Activated CD8-positive, alpha-beta memory T cell treated with anti-CD3 and anti-CD28 coated beads, Interleukin-2, amount 50 U/mL, for 48 hours (primary cell): ENCODE results near the gene GPR162.

Source experiments
- DNase-seq: peaks from one replicate; pipeline ENCODE4 v3.0.0-alpha.2; 2020

The GPR162 gene

DNA sequence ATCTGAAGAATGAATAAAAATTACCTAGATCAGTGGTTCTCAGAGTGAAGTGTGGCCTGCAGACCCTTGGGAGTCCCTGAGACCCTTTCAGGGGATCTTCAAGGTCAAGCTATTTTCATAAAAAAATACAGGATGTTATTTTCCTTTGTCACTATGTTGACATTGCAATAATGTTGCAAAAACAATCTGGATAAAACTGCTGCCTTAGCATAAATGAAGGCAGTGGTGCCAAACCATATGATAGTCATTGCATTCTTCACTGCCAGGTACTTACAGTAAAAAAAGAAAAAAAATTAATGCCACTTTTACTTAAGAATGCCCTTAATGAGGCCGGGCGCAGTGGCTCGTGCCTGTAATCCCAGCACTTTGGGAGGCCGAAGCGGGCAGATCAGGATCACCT lies 34.3 kb upstream of the GPR162 start:
- DNase-seq = no peak

DNA sequence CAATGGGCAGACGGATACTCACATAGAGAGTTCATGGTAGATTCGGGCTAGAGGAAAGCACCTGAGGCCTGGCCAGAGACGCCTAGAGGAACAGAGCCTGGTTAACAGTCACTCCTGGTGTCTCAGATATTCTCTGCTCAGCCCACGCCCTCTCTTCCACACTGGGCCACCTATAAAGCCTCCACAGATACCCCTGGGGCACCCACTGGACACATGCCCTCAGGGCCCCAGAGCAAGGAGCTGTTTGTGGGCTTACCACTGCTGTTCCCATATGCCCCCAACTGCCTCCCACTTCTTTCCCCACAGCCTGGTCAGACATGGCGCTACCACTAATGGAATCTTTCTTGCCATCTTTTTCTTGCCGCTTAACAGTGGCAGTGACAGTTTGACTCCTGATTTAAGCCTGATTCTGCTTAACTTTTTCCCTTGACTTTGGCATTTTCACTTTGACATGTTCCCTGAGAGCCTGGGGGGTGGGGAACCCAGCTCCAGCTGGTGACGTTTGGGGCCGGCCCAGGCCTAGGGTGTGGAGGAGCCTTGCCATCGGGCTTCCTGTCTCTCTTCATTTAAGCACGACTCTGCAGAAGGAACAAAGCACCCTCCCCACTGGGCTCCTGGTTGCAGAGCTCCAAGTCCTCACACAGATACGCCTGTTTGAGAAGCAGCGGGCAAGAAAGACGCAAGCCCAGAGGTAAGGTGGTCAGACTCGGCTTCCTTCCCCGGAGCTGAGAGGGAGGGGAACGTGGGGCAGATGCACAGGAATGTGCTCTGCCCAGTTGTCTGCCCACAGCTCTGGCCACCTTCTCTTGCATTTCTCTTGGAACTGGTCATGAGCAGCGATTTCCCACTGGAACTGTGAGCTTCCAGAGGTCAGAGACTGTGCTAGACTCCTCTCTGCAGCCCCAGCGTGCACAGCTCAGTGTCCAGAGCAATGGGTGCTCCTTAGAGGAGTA lies 32.4 kb upstream of the GPR162 start, which contains the start of gene CD4:
TSS of gene CD4 (plus strand) at position 557 of the 953 bp plus-strand sequence. CDS start 10,611 bp downstream, outside the sequence.
- DNase-seq = no peak

DNA sequence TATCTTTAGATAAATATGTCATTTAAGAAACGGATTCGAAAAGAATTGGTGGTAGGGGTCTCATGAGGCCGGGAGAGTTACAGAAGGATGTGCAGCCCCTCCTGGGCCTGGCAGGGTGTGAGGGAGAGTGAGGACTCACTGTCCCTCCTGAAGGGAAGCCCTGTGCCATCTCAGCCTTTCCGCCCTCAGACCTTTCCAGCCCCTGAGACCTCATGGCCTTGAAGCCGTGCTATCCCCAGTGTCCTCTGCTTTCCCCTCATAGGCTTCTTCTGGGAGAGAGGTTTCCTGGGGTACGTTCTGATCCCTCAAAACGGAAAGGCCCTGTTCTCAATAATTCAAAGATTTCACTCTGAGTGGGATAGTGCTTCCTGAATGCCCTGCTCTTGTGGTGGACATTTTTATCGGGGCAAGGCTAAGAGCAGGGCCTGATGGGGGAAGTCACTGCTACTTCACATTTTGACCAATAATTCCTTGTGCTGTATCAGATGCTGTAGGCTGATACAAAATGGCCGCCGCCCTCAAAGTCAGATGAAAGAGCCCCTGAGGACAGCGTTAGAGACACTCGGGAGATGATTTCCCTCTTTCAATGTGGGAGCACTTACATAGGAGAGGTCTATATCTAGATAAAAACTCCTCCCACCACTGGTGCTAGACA lies 31.0 kb upstream of the GPR162 start:
- DNase-seq = no peak

DNA sequence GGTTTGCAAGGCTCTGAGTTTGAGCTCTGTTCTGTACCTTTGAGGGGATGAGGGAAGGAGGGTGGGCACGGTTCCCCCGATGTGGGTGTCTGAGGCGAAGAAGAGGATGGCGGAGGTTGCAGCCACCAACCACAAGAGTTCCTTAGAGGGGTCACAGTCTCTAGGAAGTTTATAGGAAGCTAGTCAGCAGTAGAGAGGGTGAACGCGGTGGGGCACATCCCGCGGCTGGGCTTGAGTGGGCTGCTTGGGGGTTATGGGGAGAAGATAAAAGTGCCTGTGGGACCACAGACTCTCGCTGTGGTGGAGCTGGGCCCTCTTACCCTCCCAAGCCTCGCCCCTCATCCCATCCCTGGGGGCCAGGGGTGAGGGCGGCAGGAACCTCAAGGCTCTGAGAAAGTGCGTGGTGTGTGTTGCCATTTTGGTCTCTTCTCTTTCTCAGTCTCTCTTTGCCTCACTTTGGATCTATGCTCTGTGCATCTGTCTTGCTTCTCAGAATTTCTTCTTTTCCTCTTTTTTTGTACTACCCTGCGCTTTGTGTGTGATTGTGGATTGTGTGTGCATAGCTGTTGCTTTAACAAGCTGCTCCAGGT lies 29.6 kb upstream of the GPR162 start:
- DNase-seq = no peak

DNA sequence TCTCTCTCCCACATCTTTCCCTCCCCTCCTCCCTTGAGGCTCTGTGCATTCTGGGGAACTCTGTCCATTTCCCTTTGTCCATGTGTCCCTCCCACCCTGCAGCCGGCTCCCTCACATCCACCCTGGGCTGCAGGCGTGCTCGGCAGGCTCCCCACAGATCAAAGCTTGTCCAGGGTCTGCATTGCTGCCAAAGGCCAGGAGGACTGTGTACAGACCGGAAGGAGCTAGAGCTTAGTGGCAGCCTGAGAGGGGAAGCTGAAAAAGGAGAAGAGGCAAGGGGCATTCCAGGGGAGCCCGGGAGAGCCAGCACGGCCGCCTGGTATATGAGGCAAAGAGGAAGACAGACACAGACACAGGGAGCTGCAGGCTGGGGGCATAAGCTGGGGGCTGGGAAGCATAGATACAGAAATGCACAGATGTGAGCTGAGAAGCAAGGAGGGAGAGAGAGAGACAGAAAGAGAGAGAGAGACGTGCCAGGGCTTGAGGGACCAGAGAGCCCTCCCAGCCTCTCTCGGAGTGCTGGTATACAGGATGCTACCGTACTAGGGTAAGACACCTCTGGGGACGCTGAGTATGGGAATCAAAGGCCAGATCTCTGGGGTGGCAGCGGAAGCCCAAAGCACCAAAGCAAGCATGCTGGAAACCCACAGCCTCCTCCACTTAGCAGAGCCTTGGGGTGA lies 29.0 kb upstream of the GPR162 start:
- no peak for DNase-seq

DNA sequence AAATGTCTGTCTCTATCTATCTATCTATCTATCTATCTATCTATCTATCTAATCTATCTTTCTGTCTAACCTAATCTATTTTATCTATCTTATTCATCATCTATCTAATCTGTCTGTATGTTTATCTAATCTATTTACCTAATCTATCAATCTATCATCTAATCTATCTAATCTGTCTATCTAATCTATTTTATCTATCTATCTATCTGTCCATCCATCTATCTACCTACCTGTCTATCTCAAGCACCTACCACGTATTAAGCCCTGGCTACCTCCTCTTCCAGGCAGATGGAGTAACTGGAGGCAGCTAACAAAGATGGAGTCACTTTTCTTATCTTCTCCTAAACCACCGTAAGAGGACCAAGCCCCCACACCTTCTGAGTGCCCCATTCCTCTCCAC lies 26.5 kb upstream of the GPR162 start:
- DNase-seq = no peak

DNA sequence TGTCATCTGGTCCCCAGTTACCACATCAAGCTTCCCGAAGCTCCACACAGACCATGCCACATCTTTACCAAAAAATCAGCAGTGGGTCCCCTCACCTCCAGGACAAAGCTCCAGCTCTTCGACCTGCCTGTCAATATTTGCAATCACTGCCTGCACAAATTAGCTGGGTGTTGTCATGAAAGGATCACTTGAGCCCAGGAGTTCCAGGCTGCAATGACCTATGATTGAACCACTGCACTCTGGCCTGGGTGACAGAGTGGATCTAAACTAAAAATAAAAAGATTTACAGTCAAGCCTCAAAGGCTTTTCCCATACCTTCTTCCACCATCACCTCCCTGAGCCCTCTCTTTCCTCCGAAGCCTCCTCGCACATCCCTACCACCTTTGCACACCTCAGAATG lies 25.0 kb upstream of the GPR162 start:
- DNase-seq = no peak

DNA sequence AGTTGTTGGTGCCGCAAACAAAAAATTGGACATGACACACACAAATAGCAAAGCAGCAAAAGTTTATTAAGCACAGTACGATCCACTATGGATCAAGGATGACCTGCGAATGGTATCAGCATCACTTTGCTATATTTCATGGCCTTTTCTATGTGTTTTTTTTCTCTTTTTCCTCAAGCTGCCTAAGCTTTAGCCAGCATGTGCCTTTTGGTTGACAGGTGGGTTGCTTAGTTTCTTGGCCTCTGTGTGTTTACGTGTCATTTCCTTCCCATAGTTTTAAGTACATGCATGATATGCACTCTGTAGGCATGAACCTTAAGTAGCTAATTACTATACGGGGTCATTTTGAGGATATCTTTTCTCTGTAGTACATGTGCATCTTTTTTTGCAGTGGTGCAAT lies 22.5 kb upstream of the GPR162 start:
- DNase-seq = no peak

DNA sequence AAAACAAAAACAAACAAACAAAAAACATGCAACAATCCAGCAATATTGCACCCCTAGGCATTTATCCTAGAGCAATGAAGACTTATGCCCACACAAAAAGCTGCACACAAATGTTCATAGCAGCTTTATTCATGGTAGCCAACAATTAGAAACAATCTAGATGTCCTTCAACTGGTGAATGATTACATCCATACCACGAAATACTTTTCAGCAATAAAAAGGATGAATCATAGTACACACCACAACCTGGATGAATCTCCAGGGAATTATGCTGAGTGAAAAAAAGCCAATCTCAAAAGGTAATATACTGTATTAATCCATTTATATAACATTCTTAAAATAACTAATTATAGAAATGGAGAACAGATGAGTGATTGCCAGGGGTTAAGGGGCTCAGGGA lies 14.5 kb upstream of the GPR162 start:
- no peak for DNase-seq

DNA sequence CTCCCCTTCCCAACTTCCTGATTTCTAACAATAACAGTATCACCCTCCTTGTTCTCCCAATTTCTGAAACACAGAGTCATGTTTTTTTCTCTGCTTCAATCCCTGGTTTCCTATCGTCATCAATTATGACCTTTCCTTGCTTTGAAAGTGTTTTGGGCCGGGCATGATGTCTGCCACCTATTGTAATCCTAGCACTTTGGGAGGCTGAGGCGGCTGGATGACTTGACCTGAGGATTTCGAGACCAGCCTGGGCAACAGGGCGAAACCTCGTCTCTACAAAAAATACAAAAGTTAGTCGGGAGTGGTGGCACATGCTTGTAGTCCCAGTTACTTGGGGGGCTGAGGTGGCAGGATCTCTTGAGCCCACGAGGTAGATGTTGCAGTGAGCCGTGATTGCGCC lies 12.6 kb upstream of the GPR162 start:
- DNase-seq = no peak

DNA sequence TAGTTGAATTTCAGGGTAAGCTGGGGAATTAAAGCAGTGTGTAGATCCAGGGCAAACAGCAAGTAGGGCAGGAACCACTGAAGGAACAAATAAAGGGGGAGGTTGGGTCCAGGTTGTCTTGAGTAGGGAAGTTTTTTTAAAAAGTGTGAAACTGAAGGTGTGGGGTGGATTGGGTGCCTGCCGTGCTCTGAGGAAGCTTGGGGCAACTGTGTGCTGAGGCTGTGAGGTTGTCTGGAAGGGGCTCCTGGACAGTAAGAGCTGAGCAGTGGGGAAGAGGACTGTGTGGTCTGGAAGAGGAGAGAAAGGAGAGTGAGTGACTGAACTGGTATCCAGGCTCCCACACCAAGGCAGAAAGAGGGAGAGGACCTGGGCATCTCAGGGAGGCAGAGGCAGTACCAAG lies 10.9 kb upstream of the GPR162 start:
- DNase-seq = no peak

DNA sequence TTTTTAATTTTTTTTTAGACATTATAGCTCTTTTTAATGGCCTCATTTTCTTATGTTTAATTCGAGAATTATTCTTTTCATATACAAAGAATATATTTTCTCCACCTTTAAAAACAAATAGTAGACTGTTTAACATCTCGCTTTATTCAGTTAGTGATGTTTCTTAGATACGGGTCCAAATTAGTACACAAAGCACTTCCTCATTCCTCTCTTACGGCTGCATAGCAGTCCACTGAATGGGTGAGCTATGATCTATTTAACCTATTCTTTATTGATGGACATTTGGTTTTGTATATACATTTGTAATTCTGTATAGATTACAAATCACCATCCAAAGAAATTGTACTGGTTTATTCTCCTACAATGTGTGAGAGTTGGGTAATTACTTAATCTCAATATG lies 8.3 kb upstream of the GPR162 start:
- no peak for DNase-seq

DNA sequence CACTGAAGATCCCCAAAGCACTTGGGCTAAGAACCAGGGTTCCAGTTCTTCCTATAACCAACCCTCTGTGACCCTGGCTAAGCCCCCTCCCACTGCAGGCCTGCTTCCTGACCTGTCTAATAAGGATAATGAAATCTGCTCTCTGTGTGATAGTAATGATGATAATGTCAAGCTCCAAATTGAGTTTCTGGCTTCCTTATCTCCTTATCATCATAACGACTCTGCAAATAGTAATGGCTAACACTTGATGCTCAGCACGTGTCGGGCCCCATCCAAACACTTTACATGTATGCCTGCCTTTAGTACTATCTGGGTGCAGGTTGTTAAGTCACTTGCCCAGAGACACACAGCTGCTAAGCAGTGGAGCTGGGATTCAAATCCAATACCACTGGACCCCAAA lies 5.0 kb upstream of the GPR162 start:
- no peak for DNase-seq

DNA sequence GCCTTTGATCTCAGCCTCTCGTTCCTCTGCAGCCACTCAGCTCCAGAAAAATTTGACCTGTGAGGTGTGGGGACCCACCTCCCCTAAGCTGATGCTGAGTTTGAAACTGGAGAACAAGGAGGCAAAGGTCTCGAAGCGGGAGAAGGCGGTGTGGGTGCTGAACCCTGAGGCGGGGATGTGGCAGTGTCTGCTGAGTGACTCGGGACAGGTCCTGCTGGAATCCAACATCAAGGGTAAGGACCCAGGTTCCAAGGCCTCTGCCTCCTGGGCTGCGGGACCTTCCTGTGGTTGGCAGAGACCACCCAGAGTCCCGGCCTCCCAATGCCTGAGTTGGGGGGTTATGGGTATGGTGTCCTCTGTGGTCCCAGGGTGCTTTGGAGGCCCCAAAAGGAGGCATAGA lies 4.5 kb upstream of the GPR162 start:
- DNase-seq = no peak

DNA sequence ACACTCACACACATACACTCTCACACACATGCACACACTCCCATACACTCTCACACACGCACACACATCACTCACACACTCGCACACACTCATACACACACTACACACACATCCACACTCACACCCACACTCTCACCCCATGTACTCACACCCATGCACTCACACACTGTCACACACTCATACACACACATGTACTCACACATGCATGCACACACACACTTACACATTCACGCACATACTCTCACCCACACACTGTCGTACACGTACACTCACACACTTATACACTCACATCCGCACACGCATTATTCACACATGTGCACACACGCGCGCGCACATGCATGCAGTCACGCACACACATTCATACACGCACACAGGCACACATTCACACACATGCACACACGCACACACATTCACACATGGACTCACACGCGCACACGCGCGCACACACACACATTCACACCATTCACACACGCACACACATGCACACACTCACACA lies 3.9 kb upstream of the GPR162 start:
- no peak for DNase-seq

DNA sequence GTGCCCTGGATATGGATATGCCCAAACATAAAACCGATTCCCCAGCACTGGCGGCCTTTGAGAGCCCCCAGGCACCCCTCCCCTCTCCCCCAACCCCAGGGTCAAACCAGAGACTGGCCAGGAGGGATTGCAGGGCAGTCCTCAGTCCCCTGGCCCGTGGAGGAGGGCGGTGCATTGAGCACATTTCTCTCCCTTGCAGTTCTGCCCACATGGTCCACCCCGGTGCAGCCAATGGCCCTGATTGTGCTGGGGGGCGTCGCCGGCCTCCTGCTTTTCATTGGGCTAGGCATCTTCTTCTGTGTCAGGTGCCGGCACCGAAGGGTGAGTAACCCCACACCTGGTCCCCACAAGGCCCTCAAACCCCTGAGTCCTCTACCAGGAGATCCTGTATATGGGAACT lies 3.4 kb upstream of the GPR162 start:
- DNase-seq = no peak

DNA sequence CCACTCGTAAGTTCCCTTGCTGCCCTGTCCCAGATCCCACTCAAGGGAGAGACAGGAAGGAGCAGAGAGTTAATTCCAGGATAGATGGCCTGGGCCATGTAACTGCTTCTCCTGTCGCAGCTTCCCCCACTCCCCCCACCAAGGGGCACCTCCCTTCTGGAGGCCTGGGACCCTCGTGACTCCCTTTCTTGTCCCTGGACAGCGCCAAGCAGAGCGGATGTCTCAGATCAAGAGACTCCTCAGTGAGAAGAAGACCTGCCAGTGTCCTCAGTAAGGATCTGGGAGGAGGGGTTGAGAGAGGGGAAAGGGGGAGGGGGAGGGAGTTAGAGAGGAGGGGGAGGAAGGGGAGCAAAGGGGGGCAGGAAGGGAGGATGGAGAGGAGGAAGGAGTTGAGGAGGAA lies 3.0 kb upstream of the GPR162 start:
- DNase-seq = no peak

DNA sequence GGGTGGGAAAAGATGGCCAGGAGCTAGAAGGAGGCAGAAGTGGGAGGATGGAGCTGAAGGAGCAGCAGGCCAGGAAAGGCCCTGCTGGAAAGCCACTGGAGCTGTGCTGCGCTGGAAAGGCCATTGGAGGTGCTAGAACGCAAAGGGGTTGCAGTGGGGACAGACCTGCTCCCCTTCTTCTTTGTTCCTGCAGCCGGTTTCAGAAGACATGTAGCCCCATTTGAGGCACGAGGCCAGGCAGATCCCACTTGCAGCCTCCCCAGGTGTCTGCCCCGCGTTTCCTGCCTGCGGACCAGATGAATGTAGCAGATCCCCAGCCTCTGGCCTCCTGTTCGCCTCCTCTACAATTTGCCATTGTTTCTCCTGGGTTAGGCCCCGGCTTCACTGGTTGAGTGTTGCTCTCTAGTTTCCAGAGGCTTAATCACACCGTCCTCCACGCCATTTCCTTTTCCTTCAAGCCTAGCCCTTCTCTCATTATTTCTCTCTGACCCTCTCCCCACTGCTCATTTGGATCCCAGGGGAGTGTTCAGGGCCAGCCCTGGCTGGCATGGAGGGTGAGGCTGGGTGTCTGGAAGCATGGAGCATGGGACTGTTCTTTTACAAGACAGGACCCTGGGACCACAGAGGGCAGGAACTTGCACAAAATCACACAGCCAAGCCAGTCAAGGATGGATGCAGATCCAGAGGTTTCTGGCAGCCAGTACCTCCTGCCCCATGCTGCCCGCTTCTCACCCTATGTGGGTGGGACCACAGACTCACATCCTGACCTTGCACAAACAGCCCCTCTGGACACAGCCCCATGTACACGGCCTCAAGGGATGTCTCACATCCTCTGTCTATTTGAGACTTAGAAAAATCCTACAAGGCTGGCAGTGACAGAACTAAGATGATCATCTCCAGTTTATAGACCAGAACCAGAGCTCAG lies 2.3 kb upstream of the GPR162 start:
- DNase-seq = no peak

DNA sequence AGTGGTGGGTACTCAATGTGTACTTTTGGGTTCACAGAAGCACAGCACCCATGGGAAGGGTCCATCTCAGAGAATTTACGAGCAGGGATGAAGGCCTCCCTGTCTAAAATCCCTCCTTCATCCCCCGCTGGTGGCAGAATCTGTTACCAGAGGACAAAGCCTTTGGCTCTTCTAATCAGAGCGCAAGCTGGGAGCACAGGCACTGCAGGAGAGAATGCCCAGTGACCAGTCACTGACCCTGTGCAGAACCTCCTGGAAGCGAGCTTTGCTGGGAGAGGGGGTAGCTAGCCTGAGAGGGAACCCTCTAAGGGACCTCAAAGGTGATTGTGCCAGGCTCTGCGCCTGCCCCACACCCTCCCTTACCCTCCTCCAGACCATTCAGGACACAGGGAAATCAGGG lies 1.5 kb upstream of the GPR162 start:
- DNase-seq = no peak

DNA sequence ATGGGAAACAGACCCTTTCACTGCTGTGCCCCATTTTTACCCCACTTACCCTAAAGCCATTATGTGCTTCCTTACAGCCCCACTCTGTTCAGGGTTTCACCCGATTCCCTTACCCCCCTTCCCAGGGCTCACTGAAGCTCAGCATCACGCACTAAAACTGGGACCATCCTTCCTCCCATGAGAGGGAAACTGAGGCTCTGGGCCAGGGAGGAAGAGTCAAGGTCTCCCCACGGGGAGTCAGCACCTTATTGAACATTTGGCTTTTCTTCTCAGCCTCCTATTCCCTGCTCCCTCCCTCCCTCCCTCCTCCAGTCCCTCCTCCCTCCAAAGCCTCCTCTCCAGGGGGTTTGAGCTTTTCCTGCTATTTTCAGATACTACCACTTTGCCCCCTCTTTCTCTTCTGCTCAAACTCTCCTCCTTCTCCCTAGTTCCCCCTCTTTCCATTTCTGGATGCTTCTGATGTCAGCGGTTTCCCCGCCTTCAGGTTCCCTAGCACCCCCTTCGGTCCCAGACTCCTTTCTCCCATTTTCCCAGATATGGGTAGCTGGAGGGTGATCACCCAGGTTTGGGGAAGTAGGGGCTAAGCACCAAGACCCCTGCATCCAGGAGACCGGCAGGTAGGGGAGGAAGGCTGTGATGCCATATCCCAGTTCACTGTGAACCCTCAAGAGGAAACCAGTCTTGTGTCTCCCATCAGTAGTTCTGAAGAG lies 960 bp downstream of the GPR162 start:
- no peak for DNase-seq
